UCSD-AML1 (cell line): ENCODE measurements around the gene FHIT.

Experiments
- DNase-seq: peaks from one replicate; lab custom pipeline; 2025; ENCODE audit not compliant: unreplicated experiment; lab: John Stamatoyannopoulos, UW

FHIT gene

DNA sequence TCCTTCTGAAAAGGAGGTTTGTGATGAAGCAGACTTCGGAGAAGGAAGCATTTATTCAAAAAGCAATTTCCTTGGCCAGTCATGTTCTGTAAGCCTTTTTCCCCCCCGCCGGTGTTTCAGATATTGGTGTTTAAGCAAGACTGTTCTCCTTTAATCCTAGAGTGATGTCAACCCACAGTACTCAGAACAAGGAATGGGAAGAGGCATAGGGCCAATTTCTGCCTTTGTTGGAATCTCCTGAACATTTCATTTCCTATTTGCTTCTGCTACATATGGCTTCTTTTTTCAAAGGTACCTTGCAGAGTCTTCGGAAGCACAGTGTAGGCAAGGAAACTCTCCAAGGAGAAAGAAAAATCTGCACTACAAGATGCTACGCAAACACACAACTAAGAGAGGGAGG, 1488.3 kb downstream of the FHIT start:
- no peak for DNase-seq

DNA sequence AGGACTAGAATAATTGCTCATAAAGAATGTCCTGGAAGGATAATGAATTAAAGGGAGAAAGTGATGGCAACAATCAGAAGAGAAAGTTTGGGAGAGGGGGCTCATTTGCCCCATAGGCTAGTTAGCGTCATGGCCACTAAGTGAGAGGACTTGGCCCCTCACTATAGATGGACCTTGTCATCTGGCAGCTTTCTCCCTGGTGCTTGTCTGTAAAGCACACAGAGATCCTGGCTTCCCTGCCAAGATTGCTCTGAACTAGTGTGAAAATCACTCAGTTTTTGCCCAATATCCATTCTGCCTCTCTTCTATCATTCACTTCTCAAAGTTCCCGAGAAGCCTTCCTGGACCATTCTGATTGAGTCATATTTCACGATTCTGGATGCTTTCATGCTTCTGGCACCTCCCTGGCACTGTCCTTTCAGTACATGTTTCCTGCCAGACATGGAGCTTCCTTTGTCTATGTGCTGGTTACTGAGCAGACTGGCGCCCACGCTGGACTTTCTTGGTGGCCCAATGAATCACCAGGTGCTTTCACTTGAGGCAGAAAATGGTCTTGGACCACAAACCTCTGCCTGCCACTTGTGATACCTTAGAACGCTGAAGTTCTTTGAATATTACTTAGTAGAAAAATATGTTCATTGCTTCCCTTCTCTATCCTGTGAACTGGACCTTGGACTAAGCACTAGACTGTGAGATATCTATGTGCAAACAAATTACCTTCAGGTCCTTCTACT, 1491.8 kb downstream of the FHIT start:
- DNase-seq = no peak

GRCh38 chr3:59758672-59759071, 1492.6 kb downstream of the FHIT start:
- DNase-seq = no peak

DNA sequence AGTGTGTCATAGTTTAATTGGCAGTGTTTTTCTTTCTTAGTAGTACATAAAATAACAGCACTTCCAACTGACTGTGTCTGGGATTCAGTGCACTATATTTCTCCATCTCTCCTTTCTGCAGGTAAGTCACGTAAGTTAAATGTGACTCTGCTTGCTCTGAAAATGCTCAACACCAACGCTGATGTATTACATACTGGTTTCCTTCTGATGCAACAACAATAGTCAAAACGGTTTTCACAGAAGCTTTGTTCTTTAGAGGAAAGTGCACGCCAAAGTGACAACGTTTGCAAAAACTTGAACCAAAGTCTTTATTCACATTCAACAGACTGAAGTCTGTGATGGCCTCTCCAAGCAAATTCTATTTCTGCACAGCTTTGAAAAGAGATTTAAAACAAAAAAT, 1494.3 kb downstream of the FHIT start:
- no peak for DNase-seq

GRCh38 chr3:59754456-59755129, 1496.7 kb downstream of the FHIT start:
- DNase-seq = no peak

DNA sequence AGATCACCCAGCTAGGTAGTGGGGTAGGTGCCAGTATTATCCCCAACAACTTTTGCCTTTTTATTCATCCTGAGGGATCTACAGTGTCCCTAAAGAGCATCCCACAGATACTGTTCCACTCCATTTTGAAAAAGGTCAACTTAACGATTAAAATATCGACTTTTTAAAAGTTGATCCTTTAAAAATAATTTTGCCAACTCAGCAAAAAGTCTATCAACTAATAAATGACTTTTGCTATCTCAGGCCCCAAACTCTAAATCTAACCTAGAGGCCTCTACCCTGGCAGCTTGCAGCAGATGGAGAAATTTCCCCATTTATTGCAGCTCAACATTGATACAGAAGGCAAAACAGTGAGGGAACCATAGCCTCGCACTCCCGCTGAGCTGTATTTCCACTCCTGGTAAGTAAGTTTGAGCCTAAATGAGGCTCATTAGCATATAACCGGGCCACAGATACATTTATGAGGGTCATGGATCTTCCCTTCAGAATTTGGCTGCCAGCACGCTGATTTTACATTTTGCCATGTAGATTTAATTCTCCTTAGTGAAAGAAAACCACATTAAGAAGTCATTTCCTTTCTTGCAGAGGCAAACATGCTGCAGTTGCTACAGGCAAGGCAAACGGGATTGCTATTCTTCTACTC, 1497.3 kb downstream of the FHIT start:
- DNase-seq = no peak

DNA sequence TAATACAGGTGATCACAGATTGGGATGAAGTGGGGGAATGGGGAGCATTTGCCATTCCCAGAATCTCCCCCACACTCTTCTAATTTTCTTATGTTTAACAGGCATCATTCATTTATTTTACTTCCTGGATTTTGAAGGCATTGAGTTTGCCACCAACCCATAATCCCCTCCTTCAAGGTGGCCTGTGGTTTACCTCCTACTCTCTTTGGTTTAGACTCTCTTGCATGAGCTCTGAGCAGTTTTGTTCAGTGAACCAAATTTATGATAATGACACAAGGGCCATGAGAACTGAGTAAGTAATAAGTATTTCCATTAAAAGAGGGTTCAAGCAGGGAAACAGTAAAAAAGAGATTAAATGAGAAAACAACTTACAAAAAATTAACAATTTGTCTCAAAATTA, 1498.3 kb downstream of the FHIT start:
- DNase-seq = no peak

DNA sequence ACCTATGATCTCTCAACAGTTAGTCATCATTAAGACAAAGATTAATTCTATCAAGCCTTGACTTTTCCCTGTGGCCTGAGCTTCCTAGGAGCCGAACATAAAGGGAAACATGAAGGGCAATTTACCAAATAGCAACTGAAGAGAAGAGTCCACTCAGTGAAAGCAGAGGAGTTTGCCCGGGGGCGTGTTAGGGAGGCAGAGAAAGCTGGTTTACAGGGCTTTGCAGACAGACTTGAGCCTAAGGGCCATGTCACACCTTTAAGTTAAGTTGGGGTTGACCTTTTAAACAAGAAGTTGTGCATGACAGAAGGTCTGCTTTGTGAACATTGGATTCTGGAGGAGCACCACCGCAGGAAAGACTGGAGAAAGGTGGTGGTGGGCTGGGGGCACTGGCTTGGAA, 1499.6 kb downstream of the FHIT start:
- DNase-seq = no peak

GRCh38 chr3:59750391-59750790, 1500.9 kb downstream of the FHIT start:
- no peak for DNase-seq

DNA sequence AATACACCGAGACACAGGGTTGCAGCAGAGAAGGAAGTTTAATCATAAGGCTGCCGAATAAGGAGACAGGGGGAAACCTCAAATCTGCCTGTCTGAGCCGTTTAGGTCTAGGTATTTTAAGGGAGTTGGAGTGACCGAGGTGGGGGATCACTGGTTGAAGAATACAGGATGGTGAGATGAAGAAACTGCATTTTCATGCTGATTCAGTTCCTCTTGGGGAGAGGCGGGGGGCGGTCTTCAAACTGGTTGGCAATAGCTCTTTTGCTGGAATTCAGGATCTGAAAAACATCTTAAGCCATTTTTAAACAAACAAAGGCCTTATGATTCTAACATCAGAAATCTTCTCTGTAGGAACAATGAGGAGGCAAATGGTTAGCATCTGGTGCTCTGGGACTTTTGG, 1502.0 kb downstream of the FHIT start:
- DNase-seq = no peak

- DNase-seq = no peak
Measured at GRCh38 chr3:59746585-59746984, 1504.7 kb downstream of the FHIT start.

- no peak for DNase-seq
Measured at GRCh38 chr3:59737241-59737640, 1514.0 kb downstream of the FHIT start.

DNA sequence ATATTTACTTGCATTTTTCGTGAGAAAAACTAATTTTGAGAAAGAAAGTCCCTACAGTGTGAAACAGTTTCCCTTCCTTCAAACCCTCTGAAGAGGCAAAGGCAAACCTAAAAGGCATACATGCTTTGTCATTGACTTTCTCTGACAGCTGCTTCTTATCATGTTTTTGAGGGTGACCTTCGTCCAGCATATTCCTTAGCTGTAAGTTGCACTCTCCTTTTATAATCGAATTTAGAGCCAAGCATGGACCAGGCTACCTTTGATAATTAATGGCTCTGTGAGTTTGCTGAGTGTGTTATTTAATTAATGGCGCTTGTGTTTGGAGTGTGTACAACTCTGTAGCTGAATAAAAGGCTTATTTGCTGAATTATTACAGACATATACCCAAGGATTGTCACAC, 1517.2 kb downstream of the FHIT start:
- DNase-seq = no peak

- no peak for DNase-seq
Measured at GRCh38 chr3:59733041-59733809, 1518.0 kb downstream of the FHIT start.

DNA sequence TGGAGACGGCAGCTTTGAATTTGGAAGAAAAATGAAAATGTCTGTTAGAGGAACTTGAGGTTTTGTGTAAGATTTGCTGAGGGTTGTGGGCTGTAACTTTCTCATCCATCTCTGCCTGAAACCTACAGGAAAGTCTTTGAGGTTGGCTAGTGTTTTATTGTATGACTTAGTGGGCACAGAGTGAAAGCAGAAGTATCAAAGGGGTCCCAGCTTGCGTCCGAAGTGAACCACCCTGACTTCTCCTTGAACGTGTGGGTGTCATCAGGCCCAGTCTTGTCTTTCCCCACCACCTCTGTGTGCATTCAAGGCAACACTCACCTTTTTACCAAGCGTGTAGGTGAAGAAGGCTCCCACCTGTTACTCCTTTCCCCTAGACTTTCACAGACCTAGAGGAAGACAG, 1519.3 kb downstream of the FHIT start:
- DNase-seq = no peak

- no peak for DNase-seq
Measured at GRCh38 chr3:59730591-59730990, 1520.7 kb downstream of the FHIT start.

- DNase-seq = no peak
Measured at GRCh38 chr3:59728587-59728908, 1522.7 kb downstream of the FHIT start.

DNA sequence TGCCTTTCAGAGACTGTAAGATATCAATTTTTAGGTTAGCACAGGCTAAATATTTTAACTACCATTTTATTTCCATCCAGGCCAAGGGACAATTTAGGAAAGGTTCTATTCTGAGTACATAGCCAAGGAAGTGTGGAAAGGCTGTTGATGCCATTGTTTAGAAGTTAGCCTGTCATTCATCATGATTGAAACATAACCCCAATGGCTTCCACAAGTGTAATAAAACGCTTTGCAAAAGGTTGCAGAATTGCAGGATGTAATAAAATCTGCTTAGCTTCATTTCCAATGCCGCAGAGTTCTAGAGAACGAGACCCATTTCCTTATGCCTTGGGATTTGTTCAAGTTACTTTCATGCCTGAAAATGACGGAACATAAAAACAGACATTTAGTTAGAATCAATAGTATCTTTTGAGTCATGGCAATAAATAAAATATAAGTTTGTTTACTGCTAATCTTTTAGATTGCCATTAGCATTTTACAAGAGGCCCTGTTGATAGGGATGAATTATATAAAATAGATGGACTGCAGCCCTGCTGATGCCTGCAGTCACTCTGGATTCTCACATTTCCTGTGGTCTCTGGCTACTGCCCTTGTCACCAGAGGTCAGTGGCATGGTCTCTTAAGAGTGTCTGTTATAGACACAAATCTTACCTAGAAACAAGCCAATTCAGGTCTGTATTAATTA, 1523.2 kb downstream of the FHIT start:
- DNase-seq = no peak

DNA sequence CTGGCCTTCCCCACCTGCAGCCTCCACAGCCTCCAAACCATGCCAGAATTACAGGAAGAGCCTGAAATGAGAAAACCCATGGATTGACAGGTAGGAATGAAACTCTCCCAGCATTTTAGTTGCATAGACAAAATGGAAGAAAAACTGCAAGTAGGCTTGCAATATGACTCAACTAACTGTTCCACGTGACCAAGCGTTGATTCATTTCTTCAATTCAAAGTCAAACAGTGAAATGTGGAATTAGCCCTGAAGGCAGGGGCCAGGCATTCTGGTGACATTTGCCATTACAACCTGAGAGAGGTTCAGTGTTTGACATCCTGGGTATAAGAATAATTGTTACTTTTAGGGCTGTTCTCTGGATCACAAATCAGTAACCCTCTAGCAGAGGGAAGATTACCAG, 1525.0 kb downstream of the FHIT start:
- DNase-seq = no peak

DNA sequence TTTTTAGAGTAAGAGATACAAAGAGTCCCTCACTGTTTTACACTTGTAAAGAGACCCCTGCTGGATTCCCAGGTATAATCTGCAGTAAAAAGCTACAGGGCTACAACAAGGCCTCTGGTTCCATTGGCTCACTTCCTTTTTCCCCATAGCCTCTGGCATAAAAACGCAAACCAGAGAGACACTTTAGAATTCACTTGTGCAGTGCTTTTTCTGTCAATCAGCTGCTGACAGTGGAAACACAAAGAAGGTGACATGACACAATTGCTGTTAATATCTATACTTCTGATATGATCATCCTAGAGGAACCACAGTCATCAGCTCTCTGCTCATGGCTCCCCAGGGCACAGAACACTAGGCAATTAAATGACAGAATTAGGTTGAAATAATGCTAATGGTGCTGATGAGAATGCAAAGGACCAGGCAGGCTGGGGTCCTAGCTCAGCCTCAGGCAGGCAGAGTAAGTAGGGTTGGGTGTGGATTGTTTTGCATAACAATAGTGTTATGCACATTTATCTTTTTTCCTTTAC, 1533.5 kb downstream of the FHIT start:
- DNase-seq = no peak

DNA sequence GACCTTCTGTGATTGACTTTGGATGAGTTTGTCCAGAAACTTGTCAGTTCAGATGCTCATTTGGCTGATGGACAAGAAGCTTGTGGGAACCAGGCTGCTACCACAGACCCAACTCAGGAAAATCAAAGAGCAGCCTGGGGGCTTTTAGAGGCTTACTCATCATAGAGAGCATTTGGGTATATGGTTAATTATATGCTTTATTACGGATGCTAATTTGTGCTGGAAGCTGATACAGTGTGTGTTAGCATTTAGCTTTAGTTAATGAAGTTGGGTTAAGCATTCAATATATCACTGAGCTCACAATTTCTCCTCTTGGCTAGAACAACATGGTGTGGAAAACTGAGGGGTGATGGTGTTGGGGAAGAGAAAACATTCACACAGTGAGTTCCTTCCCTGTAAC, 1537.2 kb downstream of the FHIT start:
- DNase-seq = no peak
